Stimulated activated CD4-positive, alpha-beta T cell treated with anti-CD3 and anti-CD28 coated beads, Interleukin-4, amount 100 ng/mL, for 24 hours (primary cell): Measurements from ENCODE around the gene ASXL1.
"Not testable (repeated sequence)": the region's sequence is repeated elsewhere in the genome, so short reads cannot be mapped to it uniquely, and the experiment has no call there.

Experiments used
- DNase-seq: peaks from one replicate; pipeline ENCODE4 v3.0.0-alpha.2; 2020

ASXL1 gene

GRCh38 chr20:32455171-32455900 lies 97.2 kb downstream of the ASXL1 start:
- DNase-seq = no peak

GRCh38 chr20:32455901-32456701 lies 98.0 kb downstream of the ASXL1 start:
- no peak for DNase-seq

- no peak for DNase-seq
These were observed 98.8 kb downstream of the ASXL1 start for GRCh38 chr20:32456869-32457478.

GRCh38 chr20:32457479-32457986 lies 99.4 kb downstream of the ASXL1 start:
- DNase-seq = no peak

GRCh38 chr20:32458061-32458836 lies 100.1 kb downstream of the ASXL1 start:
- no peak for DNase-seq

- DNase-seq = no peak
These were observed 100.7 kb downstream of the ASXL1 start for GRCh38 chr20:32458837-32459220.

GRCh38 chr20:32460231-32460630 lies 102.1 kb downstream of the ASXL1 start:
- DNase-seq = no peak

GRCh38 chr20:32460683-32461320 lies 102.7 kb downstream of the ASXL1 start:
- no peak for DNase-seq

- DNase-seq = no peak
These were observed 103.9 kb downstream of the ASXL1 start for GRCh38 chr20:32461836-32462600.

GRCh38 chr20:32462900-32463641 lies 104.9 kb downstream of the ASXL1 start:
- DNase-seq = no peak

- no peak for DNase-seq
These were observed 105.7 kb downstream of the ASXL1 start for GRCh38 chr20:32463642-32464400.

- DNase-seq = no peak
These were observed 106.4 kb downstream of the ASXL1 start for GRCh38 chr20:32464401-32465091.

GRCh38 chr20:32465092-32465900 lies 107.2 kb downstream of the ASXL1 start:
- DNase-seq = no peak

GRCh38 chr20:32465901-32466675 lies 108.0 kb downstream of the ASXL1 start:
- not testable (repeated sequence) for DNase-seq

GRCh38 chr20:32466739-32467505 lies 108.8 kb downstream of the ASXL1 start:
- DNase-seq = no peak

- no peak for DNase-seq
These were observed 109.6 kb downstream of the ASXL1 start for GRCh38 chr20:32467506-32468312.
